GM19099 (cell line): ENCODE results near the gene LIFR.

Experiments
- POLR2A ChIP-seq: IDR thresholded peaks from 3 replicates; pipeline ENCODE4 v1.6.1; 2011; ENCODE audit warnings: low read depth; ENCODE audit not compliant: insufficient read length; ENCODE audit errors: extremely low read depth

The LIFR gene

GRCh38 chr5:38466424-38467189 is 89.8 kb downstream of the LIFR start:
- no peak for TF ChIP-seq POLR2A

- TF ChIP-seq POLR2A: no peak
These were observed 90.6 kb downstream of the LIFR start for GRCh38 chr5:38465702-38466423.

GRCh38 chr5:38465061-38465460 is 91.4 kb downstream of the LIFR start:
- no peak for TF ChIP-seq POLR2A

- TF ChIP-seq POLR2A: no peak
These were observed 92.6 kb downstream of the LIFR start for GRCh38 chr5:38463634-38464521.

GRCh38 chr5:38462976-38463633 is 93.3 kb downstream of the LIFR start:
- no peak for TF ChIP-seq POLR2A

- no peak for TF ChIP-seq POLR2A
These were observed 98.3 kb downstream of the LIFR start for GRCh38 chr5:38458174-38458573.

- TF ChIP-seq POLR2A: no peak
These were observed 99.6 kb downstream of the LIFR start for GRCh38 chr5:38456657-38457399.

- TF ChIP-seq POLR2A: no peak
These were observed 100.6 kb downstream of the LIFR start for GRCh38 chr5:38455796-38456330.

- no peak for TF ChIP-seq POLR2A
These were observed 102.5 kb downstream of the LIFR start for GRCh38 chr5:38453921-38454320.

- no peak for TF ChIP-seq POLR2A
These were observed 102.9 kb downstream of the LIFR start for GRCh38 chr5:38453506-38453905.

GRCh38 chr5:38452201-38452600 is 104.2 kb downstream of the LIFR start:
- no peak for TF ChIP-seq POLR2A

GRCh38 chr5:38451074-38451725 is 105.2 kb downstream of the LIFR start:
- no peak for TF ChIP-seq POLR2A

- no peak for TF ChIP-seq POLR2A
These were observed 105.8 kb downstream of the LIFR start for GRCh38 chr5:38450627-38451026.
